ENCODE results near the gene F13A1.

Gene F13A1

GRCh38 chr6:6169141-6169540 lies 151.3 kb downstream of the F13A1 start:
- no peak overlapping the region for H3K9ac ChIP-seq (ENCODE audit: low read length)
- H3K9me3 ChIP-seq (ENCODE audit: insufficient read depth, low read depth, low read length): no peaks in the 10 kb centered on the region
- H3K23ac ChIP-seq (ENCODE audit: low read length): peak overlapping the region; percentile 24
- no peaks in the 10 kb centered on the region for H3K36me3 ChIP-seq (ENCODE audit: control insufficient read depth in 1 of 2, insufficient read depth in 2 of 2, low read length in 2 of 2)
- no peaks in the 10 kb centered on the region for H3K27me3 ChIP-seq (ENCODE audit: insufficient read depth, low read length)
- H3K4me3 ChIP-seq (ENCODE audit: low read depth, low read length): no peak overlapping the region
- WGBS (ENCODE audit: extremely low coverage, insufficient coverage, insufficient read length): no CpG with 5 or more reads among the region's 1 CpG
- H3K27ac ChIP-seq (ENCODE audit: low read depth, low read length): no peak overlapping the region
- no peak overlapping the region for H4K8ac ChIP-seq (ENCODE audit: low read depth, low read length)
- H2BK5ac ChIP-seq (ENCODE audit: low read depth, low read length, poor library complexity): no peak overlapping the region
- H3K4me2 ChIP-seq (ENCODE audit: low read length): no peak overlapping the region
- H3K79me2 ChIP-seq (ENCODE audit: control insufficient read depth, insufficient read depth, low read length, poor library complexity): no peaks in the 10 kb centered on the region
- no peak overlapping the region for H4K12ac ChIP-seq (ENCODE audit: low read depth, low read length)
- H3K18ac ChIP-seq (ENCODE audit: low read length): no peak overlapping the region
- H4K91ac ChIP-seq (ENCODE audit: low read depth, low read length): no peak overlapping the region
- H2BK12ac ChIP-seq (ENCODE audit: low read length): no peak overlapping the region
- no peak for DNase-seq
- no peak overlapping the region for H2BK120ac ChIP-seq (ENCODE audit: insufficient read depth, low read length, poor library complexity)
- no peaks in the 10 kb centered on the region for H3K79me1 ChIP-seq (ENCODE audit: low read length)
- no peak overlapping the region for H2AK5ac ChIP-seq (ENCODE audit: low read length)
- H3K4me1 ChIP-seq (ENCODE audit: control insufficient read depth in 1 of 2, insufficient read depth in 2 of 2, low read length in 2 of 2): no peaks in the 10 kb centered on the region
- H3K4ac ChIP-seq (ENCODE audit: low read depth, low read length): no peak overlapping the region
- no peak overlapping the region for H3K14ac ChIP-seq (ENCODE audit: low read length)
- H2AFZ ChIP-seq (ENCODE audit: insufficient read depth, low read length, poor library complexity): no peak overlapping the region

GRCh38 chr6:6166064-6166463 lies 154.4 kb downstream of the F13A1 start:
- no peak overlapping the region for H3K4ac ChIP-seq (ENCODE audit: low read depth, low read length)
- no peak overlapping the region for H3K27ac ChIP-seq (ENCODE audit: low read depth, low read length)
- H4K12ac ChIP-seq (ENCODE audit: low read depth, low read length): no peak overlapping the region
- DNase-seq: no peak
- H3K18ac ChIP-seq (ENCODE audit: low read length): no peak overlapping the region
- H3K79me2 ChIP-seq (ENCODE audit: control insufficient read depth, insufficient read depth, low read length, poor library complexity): no peaks in the 10 kb centered on the region
- no peaks in the 10 kb centered on the region for H3K79me1 ChIP-seq (ENCODE audit: low read length)
- H3K4me3 ChIP-seq (ENCODE audit: low read depth, low read length): no peak overlapping the region
- H3K4me2 ChIP-seq (ENCODE audit: low read length): no peak overlapping the region
- WGBS (ENCODE audit: extremely low coverage, insufficient coverage, insufficient read length): no CpG with 5 or more reads among the region's 3 CpGs
- H3K23ac ChIP-seq (ENCODE audit: low read length): no peak overlapping the region
- H3K9ac ChIP-seq (ENCODE audit: low read length): no peak overlapping the region
- H3K14ac ChIP-seq (ENCODE audit: low read length): no peak overlapping the region
- H3K4me1 ChIP-seq (ENCODE audit: control insufficient read depth in 1 of 2, insufficient read depth in 2 of 2, low read length in 2 of 2): no peaks in the 10 kb centered on the region
- H4K91ac ChIP-seq (ENCODE audit: low read depth, low read length): no peak overlapping the region
- H3K9me3 ChIP-seq (ENCODE audit: insufficient read depth, low read depth, low read length): no peaks in the 10 kb centered on the region
- H2BK5ac ChIP-seq (ENCODE audit: low read depth, low read length, poor library complexity): no peak overlapping the region
- no peak overlapping the region for H2BK120ac ChIP-seq (ENCODE audit: insufficient read depth, low read length, poor library complexity)
- H3K36me3 ChIP-seq (ENCODE audit: control insufficient read depth in 1 of 2, insufficient read depth in 2 of 2, low read length in 2 of 2): no peaks in the 10 kb centered on the region
- no peak overlapping the region for H2AK5ac ChIP-seq (ENCODE audit: low read length)
- no peak overlapping the region for H2BK12ac ChIP-seq (ENCODE audit: low read length)
- H2AFZ ChIP-seq (ENCODE audit: insufficient read depth, low read length, poor library complexity): no peak overlapping the region
- H4K8ac ChIP-seq (ENCODE audit: low read depth, low read length): no peak overlapping the region
- H3K27me3 ChIP-seq (ENCODE audit: insufficient read depth, low read length): no peaks in the 10 kb centered on the region

GRCh38 chr6:6164367-6164766 lies 156.1 kb downstream of the F13A1 start:
- WGBS (ENCODE audit: extremely low coverage, insufficient coverage, insufficient read length): no CpG with 5 or more reads among the region's 4 CpGs
- H3K23ac ChIP-seq (ENCODE audit: low read length): no peak overlapping the region
- H3K79me1 ChIP-seq (ENCODE audit: low read length): no peaks in the 10 kb centered on the region
- H3K9me3 ChIP-seq (ENCODE audit: insufficient read depth, low read depth, low read length): no peaks in the 10 kb centered on the region
- H2BK5ac ChIP-seq (ENCODE audit: low read depth, low read length, poor library complexity): no peak overlapping the region
- no peaks in the 10 kb centered on the region for H3K27me3 ChIP-seq (ENCODE audit: insufficient read depth, low read length)
- no peak overlapping the region for H4K8ac ChIP-seq (ENCODE audit: low read depth, low read length)
- H3K4me1 ChIP-seq (ENCODE audit: control insufficient read depth in 1 of 2, insufficient read depth in 2 of 2, low read length in 2 of 2): no peaks in the 10 kb centered on the region
- H2AK5ac ChIP-seq (ENCODE audit: low read length): no peak overlapping the region
- H3K36me3 ChIP-seq (ENCODE audit: control insufficient read depth in 1 of 2, insufficient read depth in 2 of 2, low read length in 2 of 2): no peaks in the 10 kb centered on the region
- H3K4me3 ChIP-seq (ENCODE audit: low read depth, low read length): no peak overlapping the region
- no peak overlapping the region for H3K4me2 ChIP-seq (ENCODE audit: low read length)
- no peak overlapping the region for H2BK120ac ChIP-seq (ENCODE audit: insufficient read depth, low read length, poor library complexity)
- no peak overlapping the region for H2AFZ ChIP-seq (ENCODE audit: insufficient read depth, low read length, poor library complexity)
- H3K18ac ChIP-seq (ENCODE audit: low read length): no peak overlapping the region
- H4K91ac ChIP-seq (ENCODE audit: low read depth, low read length): no peak overlapping the region
- H3K27ac ChIP-seq (ENCODE audit: low read depth, low read length): no peak overlapping the region
- H4K12ac ChIP-seq (ENCODE audit: low read depth, low read length): no peak overlapping the region
- H3K14ac ChIP-seq (ENCODE audit: low read length): no peak overlapping the region
- no peaks in the 10 kb centered on the region for H3K79me2 ChIP-seq (ENCODE audit: control insufficient read depth, insufficient read depth, low read length, poor library complexity)
- no peak overlapping the region for H3K9ac ChIP-seq (ENCODE audit: low read length)
- no peak overlapping the region for H3K4ac ChIP-seq (ENCODE audit: low read depth, low read length)
- no peak for DNase-seq
- H2BK12ac ChIP-seq (ENCODE audit: low read length): no peak overlapping the region

GRCh38 chr6:6154335-6154734 lies 166.1 kb downstream of the F13A1 start:
- WGBS (ENCODE audit: extremely low coverage, insufficient coverage, insufficient read length): no CpG with 5 or more reads among the region's 3 CpGs

More at GRCh38 chr6:6154335-6154734, 166.1 kb downstream of the F13A1 start:
- H3K79me2 ChIP-seq (ENCODE audit: control insufficient read depth, insufficient read depth, low read length, poor library complexity): no peaks in the 10 kb centered on the region
- H3K4me1 ChIP-seq (ENCODE audit: control insufficient read depth in 1 of 2, insufficient read depth in 2 of 2, low read length in 2 of 2): no peaks in the 10 kb centered on the region
- H2BK5ac ChIP-seq (ENCODE audit: low read depth, low read length, poor library complexity): no peak overlapping the region
- no peaks in the 10 kb centered on the region for H3K9me3 ChIP-seq (ENCODE audit: insufficient read depth, low read depth, low read length)
- H4K12ac ChIP-seq (ENCODE audit: low read depth, low read length): no peak overlapping the region
- H3K4ac ChIP-seq (ENCODE audit: low read depth, low read length): no peak overlapping the region
- no peaks in the 10 kb centered on the region for H3K27me3 ChIP-seq (ENCODE audit: insufficient read depth, low read length)
- no peak overlapping the region for H3K23ac ChIP-seq (ENCODE audit: low read length)
- H3K14ac ChIP-seq (ENCODE audit: low read length): no peak overlapping the region
- DNase-seq: no peak
- no peak overlapping the region for H3K18ac ChIP-seq (ENCODE audit: low read length)
- H3K27ac ChIP-seq (ENCODE audit: low read depth, low read length): no peak overlapping the region
- H2AFZ ChIP-seq (ENCODE audit: insufficient read depth, low read length, poor library complexity): no peak overlapping the region
- H4K8ac ChIP-seq (ENCODE audit: low read depth, low read length): no peak overlapping the region
- H4K91ac ChIP-seq (ENCODE audit: low read depth, low read length): no peak overlapping the region
- H2BK12ac ChIP-seq (ENCODE audit: low read length): no peak overlapping the region
- no peaks in the 10 kb centered on the region for H3K36me3 ChIP-seq (ENCODE audit: control insufficient read depth in 1 of 2, insufficient read depth in 2 of 2, low read length in 2 of 2)
- H3K79me1 ChIP-seq (ENCODE audit: low read length): no peaks in the 10 kb centered on the region
- H3K4me2 ChIP-seq (ENCODE audit: low read length): no peak overlapping the region
- H3K4me3 ChIP-seq (ENCODE audit: low read depth, low read length): no peak overlapping the region
- no peak overlapping the region for H2BK120ac ChIP-seq (ENCODE audit: insufficient read depth, low read length, poor library complexity)
- no peak overlapping the region for H3K9ac ChIP-seq (ENCODE audit: low read length)
- H2AK5ac ChIP-seq (ENCODE audit: low read length): no peak overlapping the region

Measured in trophoblast cell (in vitro differentiated cells and primary cell).